ENCODE data around the gene ARFGAP1. TPM values are rescaled to one million over a fixed set of nuclear protein-coding genes. Genes with fewer than 3 reads are reported as not detected.

Gene ARFGAP1
- total and polyA plus RNA-seq, 2 of the 8 experiments (the other 6 are each of a cell fraction or from before 2014, with no cell fraction given): 93.7 to 100 TPM

- TF ChIP-seq CHD7 (IDR thresholded peaks at IDR 0.05; ENCODE audit: insufficient replicate concordance, low read length): no peak
- TF ChIP-seq USF2 (IDR thresholded peaks at IDR 0.05; ENCODE audit: low read length): no peak
- TF ChIP-seq SIN3A (conservative IDR thresholded peaks at IDR 0.05 in 1 of 2, IDR thresholded peaks at IDR 0.05 in 1 of 2; ENCODE audit: low read depth in 1 of 2, low read length in 2 of 2): no peak
- TF ChIP-seq RFX5 (IDR thresholded peaks at IDR 0.05; ENCODE audit: borderline replicate concordance, low read depth, low read length): no peak
- TF ChIP-seq TCF12 (IDR thresholded peaks at IDR 0.05; ENCODE audit: low read depth, low read length): no peak
- TF ChIP-seq GABPA (IDR thresholded peaks at IDR 0.05; ENCODE audit: borderline replicate concordance, insufficient read depth, low read length): no peak
- TF ChIP-seq RNF2 (IDR thresholded peaks at IDR 0.05; ENCODE audit: borderline replicate concordance, low read depth, low read length, missing control alignments, poor library complexity, severe bottlenecking): no peak
- TF ChIP-seq KDM4A (IDR thresholded peaks at IDR 0.05; ENCODE audit: low read depth, low read length, severe bottlenecking): no peak
- TF ChIP-seq JUN (IDR thresholded peaks at IDR 0.05; ENCODE audit: low read depth, low read length): no peak
- TF ChIP-seq YY1 (IDR thresholded peaks at IDR 0.05; ENCODE audit: low read depth, low read length): no peak
Measured at GRCh38 chr20:63320041-63320511, 47.5 kb downstream of the ARFGAP1 start (continued).
